ENCODE results near the gene PUSL1.

PUSL1 gene

GRCh38 chr1:1292442-1292779, 16.0 kb upstream of the PUSL1 start:
- TF ChIP-seq ZFX (IDR thresholded peaks at IDR 0.05; ENCODE audit: borderline replicate concordance) (no peak), CTCF (IDR thresholded peaks at IDR 0.05) (no peak)
- peak overlapping the region; percentile 68; the same call in 1 of the 2 replicates for H3K27ac ChIP-seq

DNA sequence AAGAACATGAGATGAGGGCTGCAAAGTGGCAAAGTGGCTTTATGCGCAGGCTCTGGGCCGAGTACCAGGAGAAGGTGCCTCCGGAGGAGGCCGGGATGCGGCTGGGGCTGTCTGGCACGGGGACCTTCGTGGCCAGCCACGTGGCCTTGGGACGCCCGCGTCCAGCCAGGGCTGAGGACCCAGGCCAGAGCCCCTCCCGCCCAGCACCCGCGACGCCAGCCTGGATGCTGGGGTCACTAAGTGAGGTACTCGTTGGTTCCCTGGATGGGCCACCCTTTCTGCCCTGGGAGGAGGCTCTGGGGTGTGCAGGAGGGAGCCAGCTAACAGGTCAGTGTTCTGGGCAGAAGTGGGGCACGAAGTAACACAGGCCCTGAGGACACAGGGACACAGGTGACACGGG, 15.5 kb upstream of the PUSL1 start:
- no peak for TF ChIP-seq CTCF (IDR thresholded peaks at IDR 0.05)
- no peak for TF ChIP-seq ZFX (IDR thresholded peaks at IDR 0.05; ENCODE audit: borderline replicate concordance)

GRCh38 chr1:1293263-1294249, 14.8 kb upstream of the PUSL1 start:
- H3K27ac ChIP-seq: peak overlapping the region; percentile 68
- TF ChIP-seq CTCF (IDR thresholded peaks at IDR 0.05) (no peak), ZFX (IDR thresholded peaks at IDR 0.05; ENCODE audit: borderline replicate concordance) (no peak)

More for the DNA sequence above, 15.5 kb upstream of the PUSL1 start:
- peak overlapping the region; percentile 68 for H3K27ac ChIP-seq

GRCh38 chr1:1294250-1294890, 14.0 kb upstream of the PUSL1 start:
- peak overlapping the region; percentile 68 for H3K27ac ChIP-seq
- TF ChIP-seq ZFX (IDR thresholded peaks at IDR 0.05; ENCODE audit: borderline replicate concordance) (no peak), CTCF (IDR thresholded peaks at IDR 0.05) (no peak)

GRCh38 chr1:1295154-1295923, 13.1 kb upstream of the PUSL1 start:
- no peak overlapping the region for H3K27ac ChIP-seq
- TF ChIP-seq CTCF (IDR thresholded peaks at IDR 0.05) (no peak), ZFX (IDR thresholded peaks at IDR 0.05; ENCODE audit: borderline replicate concordance) (no peak)

DNA sequence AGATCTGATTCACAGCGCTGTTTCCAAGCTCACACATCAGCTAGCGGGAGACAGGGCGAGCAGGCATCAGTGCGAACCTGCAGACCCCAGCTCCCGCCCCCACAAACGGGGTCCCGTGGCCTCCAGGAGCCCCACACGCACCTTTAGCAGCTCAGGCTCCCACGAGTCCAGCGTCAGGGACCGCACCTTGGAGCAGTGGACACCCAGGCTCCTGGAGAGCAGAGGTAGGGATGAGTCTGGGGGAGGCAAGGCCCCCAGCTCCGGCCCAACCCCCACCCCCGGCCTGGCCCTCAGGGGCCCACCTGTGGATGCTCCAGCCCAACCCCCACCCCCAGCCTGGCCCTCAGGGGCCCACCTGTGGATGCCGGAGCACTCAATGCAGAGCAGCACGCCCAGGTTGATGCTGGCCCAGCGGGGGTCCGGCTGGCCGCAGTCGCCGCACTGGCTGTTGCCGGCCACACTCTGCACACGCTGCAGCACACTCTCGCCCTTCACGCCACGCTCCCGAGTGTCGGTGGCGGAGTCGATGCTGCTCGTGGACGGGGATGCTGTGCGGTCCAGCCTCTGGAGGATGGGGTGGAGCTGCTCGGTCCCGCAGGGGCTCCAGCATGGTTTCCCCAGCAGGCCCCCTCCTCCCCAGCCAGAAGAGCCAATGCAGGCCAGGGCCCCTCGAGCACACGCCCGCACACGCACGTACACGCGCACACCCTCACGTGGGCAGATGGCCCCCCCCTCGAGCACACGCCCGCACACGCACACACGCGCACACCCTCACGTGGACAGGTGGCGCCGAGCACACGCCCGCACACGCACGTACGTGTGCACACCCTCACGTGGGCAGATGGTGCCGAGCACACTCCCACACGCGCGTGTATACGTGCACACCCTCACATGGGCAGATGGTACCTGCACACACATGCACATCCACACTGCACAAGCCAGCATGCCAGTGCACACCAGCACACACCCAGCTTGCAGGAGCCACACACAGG, 12.0 kb upstream of the PUSL1 start:
- no peak for TF ChIP-seq CTCF (IDR thresholded peaks at IDR 0.05)
- no peak for TF ChIP-seq ZFX (IDR thresholded peaks at IDR 0.05; ENCODE audit: borderline replicate concordance)
- no peak overlapping the region for H3K27ac ChIP-seq
